ENCODE data around the gene TMEM39B.

TMEM39B gene

DNA sequence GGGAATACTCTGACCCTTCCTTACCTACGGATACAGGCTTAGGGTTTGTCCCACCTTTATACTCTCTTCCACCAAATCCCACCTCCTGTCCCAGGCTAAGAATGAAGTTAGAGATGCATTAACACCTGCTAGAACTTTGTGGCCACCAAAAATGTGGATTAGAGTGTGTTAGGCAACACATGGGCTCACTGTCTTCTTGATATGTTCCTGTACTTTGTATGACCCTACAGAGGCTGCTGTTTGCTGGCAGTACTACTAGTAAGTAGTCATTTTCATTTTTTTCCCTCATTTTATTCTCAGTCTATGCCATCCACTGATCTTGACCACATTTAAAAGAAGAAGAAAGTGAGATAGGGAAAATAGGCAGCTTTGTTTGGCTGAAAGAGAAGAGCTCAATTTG lies 21.0 kb upstream of the TMEM39B start:
- in situ Hi-C loops (cut with MboI; ENCODE audit: low pct_unique_long_range_greater_than_20kb, low sequenced_read_pairs, unreplicated experiment) = loop anchor here (25.0 kb wide), 1 partner anchor 389 kb away; no protein-coding TSS in a partner anchor
- DNase-seq (ENCODE audit: low spot score) = no peak
- TF ChIP-seq, protein P1, sequence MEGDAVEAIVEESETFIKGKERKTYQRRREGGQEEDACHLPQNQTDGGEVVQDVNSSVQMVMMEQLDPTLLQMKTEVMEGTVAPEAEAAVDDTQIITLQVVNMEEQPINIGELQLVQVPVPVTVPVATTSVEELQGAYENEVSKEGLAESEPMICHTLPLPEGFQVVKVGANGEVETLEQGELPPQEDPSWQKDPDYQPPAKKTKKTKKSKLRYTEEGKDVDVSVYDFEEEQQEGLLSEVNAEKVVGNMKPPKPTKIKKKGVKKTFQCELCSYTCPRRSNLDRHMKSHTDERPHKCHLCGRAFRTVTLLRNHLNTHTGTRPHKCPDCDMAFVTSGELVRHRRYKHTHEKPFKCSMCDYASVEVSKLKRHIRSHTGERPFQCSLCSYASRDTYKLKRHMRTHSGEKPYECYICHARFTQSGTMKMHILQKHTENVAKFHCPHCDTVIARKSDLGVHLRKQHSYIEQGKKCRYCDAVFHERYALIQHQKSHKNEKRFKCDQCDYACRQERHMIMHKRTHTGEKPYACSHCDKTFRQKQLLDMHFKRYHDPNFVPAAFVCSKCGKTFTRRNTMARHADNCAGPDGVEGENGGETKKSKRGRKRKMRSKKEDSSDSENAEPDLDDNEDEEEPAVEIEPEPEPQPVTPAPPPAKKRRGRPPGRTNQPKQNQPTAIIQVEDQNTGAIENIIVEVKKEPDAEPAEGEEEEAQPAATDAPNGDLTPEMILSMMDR (IDR thresholded peaks at IDR 0.05; ENCODE audit: extremely low read depth, insufficient read depth, missing control alignments) = no peak

DNA sequence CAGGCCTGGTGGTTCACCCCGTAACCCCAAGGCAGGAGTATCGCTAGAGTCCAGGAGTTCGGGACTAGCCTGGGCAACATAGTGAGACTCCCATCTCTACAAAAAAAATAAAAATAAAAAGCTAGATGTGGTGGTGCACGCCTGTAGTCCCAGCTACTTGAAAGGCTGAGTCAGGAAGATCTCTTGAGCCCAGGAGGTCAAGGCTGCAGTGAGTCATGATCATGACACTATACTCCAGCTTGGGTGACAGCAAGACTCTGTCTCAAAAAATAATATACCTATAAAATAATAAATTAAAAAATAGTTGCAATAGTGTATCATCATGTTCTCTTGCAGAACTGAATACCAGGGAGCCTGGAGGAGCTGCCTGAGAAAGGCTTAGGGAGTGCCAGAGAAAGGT lies 19.9 kb upstream of the TMEM39B start:
- in situ Hi-C loops (cut with MboI; ENCODE audit: low pct_unique_long_range_greater_than_20kb, low sequenced_read_pairs, unreplicated experiment) = loop anchor here (25.0 kb wide), 1 partner anchor 391 kb away; no protein-coding TSS in a partner anchor
- TF ChIP-seq, protein P1 (IDR thresholded peaks at IDR 0.05; ENCODE audit: extremely low read depth, insufficient read depth, missing control alignments) = no peak
- no peak for DNase-seq (ENCODE audit: low spot score)

DNA sequence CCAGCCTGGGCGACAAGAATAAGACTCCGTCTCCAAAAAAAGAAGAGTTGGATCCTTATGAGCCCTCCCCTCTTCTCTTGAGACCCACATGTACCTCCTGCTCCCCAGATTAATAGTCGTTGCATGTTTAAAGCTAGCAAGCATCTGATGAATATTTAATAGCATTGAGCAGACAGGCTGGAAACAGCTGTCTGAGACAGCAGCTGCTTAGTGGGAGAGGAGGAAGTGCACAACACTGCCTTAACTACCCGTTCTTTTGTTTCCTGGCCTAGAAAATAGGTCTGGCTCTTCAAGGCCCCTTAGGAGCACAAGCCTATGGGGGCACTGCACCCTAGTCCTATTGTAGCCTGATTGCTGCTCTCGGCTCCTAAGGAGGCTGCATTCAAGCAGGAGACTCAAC lies 17.3 kb upstream of the TMEM39B start:
- in situ Hi-C loops (cut with MboI; ENCODE audit: low pct_unique_long_range_greater_than_20kb, low sequenced_read_pairs, unreplicated experiment) = loop anchor here (25.0 kb wide), 1 partner anchor 393 kb away; no protein-coding TSS in a partner anchor
- no peak for DNase-seq (ENCODE audit: low spot score)
- TF ChIP-seq, protein P1 (IDR thresholded peaks at IDR 0.05; ENCODE audit: extremely low read depth, insufficient read depth, missing control alignments) = no peak

DNA sequence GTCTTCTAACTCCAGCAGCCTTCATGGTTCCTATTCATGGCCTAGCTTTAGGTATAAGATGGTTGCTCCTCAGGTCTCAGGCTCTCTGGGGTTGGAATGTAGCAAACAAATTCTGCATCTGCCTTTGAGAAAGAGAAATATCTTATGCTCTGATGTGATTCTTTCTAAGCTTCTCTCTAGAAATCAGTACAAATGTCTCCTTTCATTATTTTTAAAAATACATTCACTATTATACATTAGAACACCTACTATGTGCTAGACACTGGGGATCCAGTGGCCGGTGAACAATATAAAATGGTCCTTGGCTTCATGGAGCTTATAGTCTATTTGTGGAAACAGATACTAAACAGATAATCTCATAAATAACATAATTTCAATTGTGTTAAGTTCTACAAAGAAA lies 16.1 kb upstream of the TMEM39B start:
- DNase-seq (ENCODE audit: low spot score) = no peak
- TF ChIP-seq, protein P1 (IDR thresholded peaks at IDR 0.05; ENCODE audit: extremely low read depth, insufficient read depth, missing control alignments) = no peak
- in situ Hi-C loops (cut with MboI; ENCODE audit: low pct_unique_long_range_greater_than_20kb, low sequenced_read_pairs, unreplicated experiment) = loop anchor here (25.0 kb wide), 1 partner anchor 394 kb away; no protein-coding TSS in a partner anchor

DNA sequence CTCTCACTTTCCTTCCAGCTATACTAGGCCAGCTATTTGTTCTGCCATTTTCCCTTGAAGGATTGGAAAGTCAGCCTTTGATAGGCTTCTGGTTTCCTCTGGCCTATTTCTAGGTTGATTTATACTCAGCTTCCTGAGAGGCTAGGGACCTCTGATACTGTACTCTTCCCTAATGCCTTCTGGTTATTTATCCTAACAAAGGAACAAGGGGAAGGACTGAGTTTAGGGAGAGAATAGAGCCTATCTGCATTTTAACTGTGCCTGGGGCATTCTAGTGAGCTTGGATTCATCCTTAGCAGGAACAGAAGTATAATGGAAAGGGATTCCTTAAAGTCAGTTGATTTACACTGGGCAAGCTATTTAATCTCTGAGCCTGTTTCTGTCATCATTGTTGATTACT lies 11.8 kb upstream of the TMEM39B start:
- no peak for DNase-seq (ENCODE audit: low spot score)
- TF ChIP-seq, protein P1 (IDR thresholded peaks at IDR 0.05; ENCODE audit: extremely low read depth, insufficient read depth, missing control alignments) = no peak
- in situ Hi-C loops (cut with MboI; ENCODE audit: low pct_unique_long_range_greater_than_20kb, low sequenced_read_pairs, unreplicated experiment) = loop anchor here (25.0 kb wide), 1 partner anchor 399 kb away; no protein-coding TSS in a partner anchor

DNA sequence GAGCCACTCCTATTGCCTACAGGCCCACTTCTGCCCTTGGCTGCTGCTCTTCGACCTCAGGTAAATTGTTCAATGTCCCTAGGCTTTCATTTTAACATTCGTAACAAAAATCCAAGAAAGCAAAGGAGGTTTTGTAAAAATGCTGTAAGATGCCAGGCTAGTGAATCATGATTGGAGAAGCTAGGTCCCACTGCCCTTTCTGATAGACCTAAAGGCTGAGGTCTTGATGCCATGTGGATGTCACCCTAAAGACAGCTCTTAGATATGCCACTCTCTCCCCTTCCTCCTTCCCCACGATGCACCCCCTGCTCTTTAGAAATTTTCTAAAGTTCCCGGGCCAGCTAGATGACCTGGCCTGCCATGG lies 9.9 kb upstream of the TMEM39B start:
- in situ Hi-C loops (cut with MboI; ENCODE audit: low pct_unique_long_range_greater_than_20kb, low sequenced_read_pairs, unreplicated experiment) = loop anchor here (25.0 kb wide), 1 partner anchor 401 kb away; no protein-coding TSS in a partner anchor
- DNase-seq (ENCODE audit: low spot score) = no peak
- TF ChIP-seq, protein P1 (IDR thresholded peaks at IDR 0.05; ENCODE audit: extremely low read depth, insufficient read depth, missing control alignments) = no peak
